ENCODE measurements around the gene IFNA1.

DNA sequence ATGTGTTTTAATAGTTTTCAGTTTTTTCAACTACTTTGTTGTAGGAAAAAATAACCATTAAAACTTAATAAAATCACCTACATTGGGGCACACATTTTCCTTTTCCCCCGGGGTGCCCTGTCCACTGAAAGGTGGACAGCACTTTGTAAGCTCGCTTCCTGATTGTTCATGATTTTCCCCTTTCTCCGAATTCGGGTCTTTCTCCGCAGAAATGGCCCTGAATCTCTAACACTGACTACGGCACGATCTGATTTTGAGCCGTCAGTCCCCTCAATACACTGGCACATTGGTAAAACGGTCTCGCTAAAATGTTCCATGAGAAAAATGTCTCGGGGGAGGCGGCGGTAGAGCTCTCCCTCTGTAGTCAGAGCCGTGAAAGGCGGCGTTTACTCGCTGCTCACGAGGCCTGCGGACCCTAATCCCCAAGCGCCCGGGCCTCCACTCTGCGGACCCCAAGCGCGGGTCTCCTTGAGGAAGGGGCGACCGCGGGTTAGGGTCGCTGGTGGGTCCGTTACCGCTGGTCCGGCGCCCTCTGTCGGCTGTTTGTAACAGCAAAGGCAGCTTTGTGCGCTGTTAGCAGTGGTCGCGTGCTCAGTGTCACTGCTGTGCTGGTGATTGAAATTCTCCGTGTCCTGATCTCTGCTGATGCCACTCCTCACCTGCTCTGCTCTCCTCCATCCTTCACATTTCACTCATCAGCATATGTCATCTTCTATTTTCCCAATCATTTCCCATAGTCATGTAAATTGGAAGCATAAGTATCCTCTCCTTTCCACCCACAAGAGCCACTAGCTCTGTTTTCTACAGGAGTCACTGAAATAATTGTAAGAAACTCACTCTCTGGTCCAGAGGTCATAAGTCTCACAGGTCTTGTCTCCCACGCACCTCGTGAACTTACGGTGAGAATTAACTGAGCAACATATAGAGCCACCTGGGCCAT lies 44.2 kb upstream of the IFNA1 start:
- TF ChIP-seq, protein P1, sequence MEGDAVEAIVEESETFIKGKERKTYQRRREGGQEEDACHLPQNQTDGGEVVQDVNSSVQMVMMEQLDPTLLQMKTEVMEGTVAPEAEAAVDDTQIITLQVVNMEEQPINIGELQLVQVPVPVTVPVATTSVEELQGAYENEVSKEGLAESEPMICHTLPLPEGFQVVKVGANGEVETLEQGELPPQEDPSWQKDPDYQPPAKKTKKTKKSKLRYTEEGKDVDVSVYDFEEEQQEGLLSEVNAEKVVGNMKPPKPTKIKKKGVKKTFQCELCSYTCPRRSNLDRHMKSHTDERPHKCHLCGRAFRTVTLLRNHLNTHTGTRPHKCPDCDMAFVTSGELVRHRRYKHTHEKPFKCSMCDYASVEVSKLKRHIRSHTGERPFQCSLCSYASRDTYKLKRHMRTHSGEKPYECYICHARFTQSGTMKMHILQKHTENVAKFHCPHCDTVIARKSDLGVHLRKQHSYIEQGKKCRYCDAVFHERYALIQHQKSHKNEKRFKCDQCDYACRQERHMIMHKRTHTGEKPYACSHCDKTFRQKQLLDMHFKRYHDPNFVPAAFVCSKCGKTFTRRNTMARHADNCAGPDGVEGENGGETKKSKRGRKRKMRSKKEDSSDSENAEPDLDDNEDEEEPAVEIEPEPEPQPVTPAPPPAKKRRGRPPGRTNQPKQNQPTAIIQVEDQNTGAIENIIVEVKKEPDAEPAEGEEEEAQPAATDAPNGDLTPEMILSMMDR (IDR thresholded peaks at IDR 0.05) = peak; percentile 64 to 83 (median 72)
- TF ChIP-seq EP300 (IDR thresholded peaks at IDR 0.05) (no peak), POLR2A (IDR thresholded peaks at IDR 0.05) (no peak)

All from tibial nerve (tissue), 4 donors.